Adipocyte (in vitro differentiated cells): ENCODE results near the gene GALNT16.
"Not testable (repeated sequence)": the region's sequence is repeated elsewhere in the genome, so short reads cannot be mapped to it uniquely, and the experiment has no call there.

Source experiments
- DNase-seq: peaks from one replicate; pipeline ENCODE4 v3.0.0-alpha.2; 2015; ENCODE audit warnings: low read depth
- H3K27me3 ChIP-seq: replicated peaks from 2 replicates; pipeline ENCODE4 v1.7.0; 2013; ENCODE audit warnings: mild to moderate bottlenecking, low read length, moderate library complexity; ENCODE audit not compliant: control insufficient read depth, insufficient read depth
- H3K36me3 ChIP-seq: 2 replicates; pipeline ENCODE4 v1.7.0; 2013; ENCODE audit warnings: low read length, mild to moderate bottlenecking, moderate library complexity; ENCODE audit not compliant: control insufficient read depth, insufficient read depth, severe bottlenecking
- H3K4me1 ChIP-seq: 2 replicates; pipeline ENCODE4 v1.7.0; 2013; ENCODE audit warnings: mild to moderate bottlenecking, low read length, moderate library complexity; ENCODE audit not compliant: control insufficient read depth, insufficient read depth
- H3K4me3 ChIP-seq: 2 replicates; pipeline ENCODE4 v1.7.0; 2013; ENCODE audit warnings: mild to moderate bottlenecking, low read length, moderate library complexity
- H3K9ac ChIP-seq: 2 replicates; pipeline ENCODE4 v1.7.0; 2013; ENCODE audit warnings: mild to moderate bottlenecking, low read length, moderate library complexity
- H3K9me3 ChIP-seq: 2 replicates; pipeline ENCODE4 v1.7.0; 2013; ENCODE audit warnings: mild to moderate bottlenecking, low read length, moderate library complexity; ENCODE audit not compliant: control insufficient read depth

Gene GALNT16

DNA sequence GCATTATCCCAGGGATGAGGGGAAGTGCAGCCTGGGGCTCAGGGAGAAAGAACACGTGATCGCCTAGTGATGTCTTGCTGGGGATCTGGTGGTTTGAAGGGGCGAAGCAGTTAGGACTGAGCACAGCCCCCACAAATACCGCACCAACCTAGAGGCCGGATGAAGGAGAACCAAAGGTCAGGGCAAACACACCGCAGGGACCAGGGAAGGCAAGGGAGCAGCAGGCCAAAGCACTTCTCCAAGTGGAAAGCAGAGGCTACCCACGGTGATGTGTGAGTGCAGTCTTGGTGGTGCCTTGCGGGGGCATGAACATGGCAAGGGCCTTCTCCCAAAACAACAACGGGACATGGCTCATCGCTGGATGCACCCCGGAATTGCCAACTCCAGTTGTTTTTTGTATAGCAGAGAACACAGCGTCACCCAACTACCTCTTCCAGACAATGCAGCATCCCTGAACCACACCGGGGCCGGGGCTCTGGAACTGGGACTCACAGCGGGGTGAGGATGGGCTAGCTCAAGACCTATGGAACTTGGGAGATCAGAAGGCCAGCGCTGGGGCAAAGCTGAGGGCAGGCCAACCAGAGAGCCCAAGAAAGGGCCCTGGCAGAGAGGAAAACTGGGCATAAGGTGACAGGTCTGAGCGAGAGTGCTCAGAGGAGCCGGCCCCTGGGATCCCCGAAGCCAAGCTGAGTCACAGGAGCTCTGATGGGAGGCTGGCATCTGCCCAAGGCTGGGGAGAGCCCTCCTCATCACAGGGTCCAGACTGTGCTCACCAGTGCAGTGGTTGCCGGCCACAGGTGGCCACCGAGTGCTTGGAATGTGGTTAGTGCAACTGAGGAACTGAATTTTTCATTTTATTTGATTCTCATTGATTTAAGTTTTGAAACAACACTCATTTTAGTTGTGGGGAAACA is 11.1 kb downstream of the GALNT16 start:
- Histone ChIP-seq H3K9ac (no peak overlapping the region), H3K27me3 (no peaks in the 10 kb centered on the region), H3K9me3 (no peaks in the 10 kb centered on the region), H3K4me3 (no peak overlapping the region), H3K4me1 (peaks cover 18% of the 10 kb centered on the region), H3K36me3 (no peaks in the 10 kb centered on the region)
- DNase-seq, result no peak

GRCh38 chr14:69274321-69274720 is 14.4 kb downstream of the GALNT16 start:
- no peaks in the 10 kb centered on the region for H3K9me3 ChIP-seq
- H3K4me3 ChIP-seq, result no peak overlapping the region
- H3K9ac ChIP-seq, result no peak overlapping the region
- peaks cover 3% of the 10 kb centered on the region for H3K4me1 ChIP-seq
- no peaks in the 10 kb centered on the region for H3K27me3 ChIP-seq
- H3K36me3 ChIP-seq, result no peaks in the 10 kb centered on the region
- no peak for DNase-seq

- H3K4me3 ChIP-seq, result no peak overlapping the region
- no peak overlapping the region for H3K9ac ChIP-seq
- H3K9me3 ChIP-seq, result no peaks in the 10 kb centered on the region
- no peak for DNase-seq
- H3K4me1 ChIP-seq, result peaks cover 3% of the 10 kb centered on the region
- no peaks in the 10 kb centered on the region for H3K27me3 ChIP-seq
- no peaks in the 10 kb centered on the region for H3K36me3 ChIP-seq
Observed at GRCh38 chr14:69275331-69275730, 15.4 kb downstream of the GALNT16 start.

DNA sequence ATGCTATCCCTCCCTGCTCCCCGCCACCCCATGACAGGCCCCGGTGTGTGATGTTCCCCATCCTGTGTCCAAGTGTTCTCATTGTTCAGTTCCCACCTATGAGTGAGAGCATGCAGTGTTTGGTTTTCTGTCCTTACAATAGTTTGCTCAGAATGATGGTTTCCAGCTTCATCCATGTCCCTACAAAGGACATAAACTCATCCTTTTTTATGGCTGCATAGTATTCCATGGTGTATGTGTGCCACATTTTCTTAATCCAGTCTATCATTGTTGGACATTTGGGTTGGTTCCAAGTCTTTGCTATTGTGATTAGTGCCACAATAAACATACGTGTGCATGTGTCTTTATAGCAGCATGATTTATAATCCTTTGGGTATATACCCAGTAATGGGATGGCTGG is 17.4 kb downstream of the GALNT16 start:
- not testable (repeated sequence) for H3K36me3 ChIP-seq, H3K27me3 ChIP-seq, DNase-seq, H3K4me1 ChIP-seq, H3K9me3 ChIP-seq, H3K4me3 ChIP-seq, H3K9ac ChIP-seq

DNA sequence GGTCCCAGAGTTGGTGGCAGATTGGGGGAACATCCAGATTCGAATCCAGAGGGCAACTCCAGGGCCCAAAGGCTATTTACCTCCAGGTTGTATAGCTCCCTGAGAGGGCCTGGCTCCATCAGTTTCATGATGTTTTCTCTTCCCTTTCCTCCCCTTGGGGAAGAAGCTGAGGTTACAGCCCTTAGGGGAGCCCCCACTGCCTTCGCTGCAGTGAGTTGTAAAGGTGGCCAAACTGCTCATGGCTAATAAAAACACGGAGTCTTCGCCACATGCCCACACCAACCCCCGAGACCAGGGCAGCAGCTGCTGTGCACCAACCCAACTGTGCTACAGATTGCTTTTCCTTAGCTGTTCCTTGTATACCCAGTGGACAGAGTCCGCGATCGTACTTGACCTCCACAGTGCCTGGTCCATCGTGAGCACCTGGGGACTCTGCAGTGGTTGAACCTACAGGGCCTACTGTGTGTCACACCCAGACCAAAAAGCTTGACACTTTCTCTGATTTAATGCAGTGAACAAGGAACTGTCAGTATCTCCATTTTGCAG is 20.9 kb downstream of the GALNT16 start:
- no peak overlapping the region for H3K9ac ChIP-seq
- DNase-seq, result no peak
- H3K4me1 ChIP-seq, result no peaks in the 10 kb centered on the region
- no peaks in the 10 kb centered on the region for H3K9me3 ChIP-seq
- H3K27me3 ChIP-seq, result no peaks in the 10 kb centered on the region
- no peak overlapping the region for H3K4me3 ChIP-seq
- no peaks in the 10 kb centered on the region for H3K36me3 ChIP-seq

DNA sequence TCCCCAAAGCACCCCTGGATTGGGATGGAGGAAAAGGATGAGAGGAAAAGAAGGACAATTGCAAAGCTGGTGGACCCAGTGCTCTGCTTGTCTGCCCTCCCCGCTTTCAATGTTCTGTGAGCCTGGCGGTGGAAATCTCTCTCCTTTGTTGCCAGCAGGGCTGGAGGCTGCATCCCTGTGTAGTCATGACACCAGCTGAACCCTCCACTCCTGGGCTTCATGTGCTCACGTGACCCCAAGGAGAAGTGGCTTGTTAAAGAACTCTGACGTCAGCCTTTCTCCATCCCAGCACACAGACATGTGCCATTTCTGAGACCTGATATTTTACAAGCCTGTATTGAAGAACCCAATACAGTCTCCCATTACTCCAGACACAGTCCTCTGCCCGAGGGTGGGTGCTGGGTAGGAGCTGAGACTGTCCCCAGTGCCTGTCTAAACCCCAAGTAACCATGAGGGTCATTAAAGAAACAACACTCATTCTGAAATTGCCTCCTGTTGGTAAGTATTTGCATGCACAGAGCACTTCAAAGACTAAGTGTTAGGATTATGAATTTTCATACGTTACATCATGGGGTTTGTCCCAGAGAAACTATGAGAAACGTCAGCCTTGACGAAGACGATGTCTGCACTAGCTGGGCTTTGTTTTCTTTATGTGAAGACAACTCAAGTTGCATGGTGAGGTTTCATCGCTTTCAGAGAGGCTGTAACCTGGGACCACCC is 21.7 kb downstream of the GALNT16 start:
- Histone ChIP-seq H3K27me3 (no peaks in the 10 kb centered on the region), H3K9ac (no peak overlapping the region), H3K4me1 (no peaks in the 10 kb centered on the region), H3K36me3 (no peaks in the 10 kb centered on the region), H3K9me3 (no peaks in the 10 kb centered on the region), H3K4me3 (no peak overlapping the region)
- no peak for DNase-seq

DNA sequence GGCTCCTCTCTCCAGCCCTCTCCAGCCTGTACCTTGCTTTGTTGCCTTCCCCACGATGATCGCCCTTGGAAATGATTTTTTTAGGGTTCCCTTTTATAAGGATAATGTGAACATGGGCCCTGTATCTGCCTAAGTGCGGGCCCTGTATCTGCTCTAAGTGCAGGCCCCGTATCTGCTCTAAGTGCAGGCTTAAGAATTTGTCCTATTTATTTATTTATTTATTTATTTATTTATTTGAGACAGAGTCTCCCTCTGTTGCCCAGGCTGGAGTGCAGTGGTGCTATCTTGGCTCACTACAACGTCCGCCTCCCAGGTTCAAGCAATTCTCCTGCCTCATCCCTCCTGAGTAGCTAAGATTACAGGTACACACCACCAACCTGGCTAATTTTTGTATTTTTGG is 22.5 kb downstream of the GALNT16 start:
- Histone ChIP-seq H3K9ac (no peak overlapping the region), H3K36me3 (no peaks in the 10 kb centered on the region), H3K27me3 (no peaks in the 10 kb centered on the region), H3K9me3 (no peaks in the 10 kb centered on the region), H3K4me1 (peaks cover 6% of the 10 kb centered on the region), H3K4me3 (no peak overlapping the region)
- DNase-seq, result no peak

GRCh38 chr14:69284170-69284569 is 24.2 kb downstream of the GALNT16 start:
- no peaks in the 10 kb centered on the region for H3K9me3 ChIP-seq
- DNase-seq, result no peak

DNA sequence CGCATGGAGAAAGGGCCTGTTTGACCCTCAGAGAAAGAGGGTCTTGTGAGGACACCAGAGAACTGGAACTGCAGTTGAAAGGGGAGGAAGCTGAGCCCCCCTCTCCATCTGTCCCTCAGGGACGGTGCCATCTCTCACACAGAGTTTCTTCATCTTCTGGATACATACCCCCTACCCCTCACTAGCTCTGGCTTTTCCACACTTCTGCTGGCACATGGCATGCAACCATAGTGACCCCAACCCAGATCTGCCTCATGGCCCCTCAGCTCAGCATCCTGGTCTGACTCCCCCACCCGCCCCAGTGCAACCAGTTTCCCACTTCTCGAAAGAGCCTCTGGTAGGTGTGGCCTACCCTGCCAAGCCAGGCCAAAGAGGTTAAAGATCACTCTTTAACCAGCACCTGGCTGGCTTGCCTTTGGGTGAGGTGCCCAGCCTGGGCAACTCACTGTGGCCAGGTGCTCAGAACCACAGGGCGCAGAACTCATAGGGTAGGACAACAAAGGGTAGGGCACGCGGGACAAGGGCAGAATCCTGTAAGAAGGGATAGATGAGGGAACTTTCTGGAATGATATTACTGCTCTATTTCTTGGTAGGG is 25.8 kb downstream of the GALNT16 start:
- Histone ChIP-seq H3K36me3 (no peaks in the 10 kb centered on the region), H3K4me3 (no peak overlapping the region), H3K4me1 (peaks cover 17% of the 10 kb centered on the region), H3K27me3 (no peaks in the 10 kb centered on the region), H3K9me3 (no peaks in the 10 kb centered on the region), H3K9ac (no peak overlapping the region)
- no peak for DNase-seq

More at GRCh38 chr14:69284170-69284569, 24.2 kb downstream of the GALNT16 start:
- Histone ChIP-seq H3K4me1 (peaks cover 17% of the 10 kb centered on the region), H3K36me3 (no peaks in the 10 kb centered on the region), H3K9ac (no peak overlapping the region), H3K27me3 (no peaks in the 10 kb centered on the region), H3K4me3 (no peak overlapping the region)

- H3K4me1 ChIP-seq, result peaks cover 22% of the 10 kb centered on the region
- no peaks in the 10 kb centered on the region for H3K27me3 ChIP-seq
- no peak for DNase-seq
- H3K9ac ChIP-seq, result no peak overlapping the region
- H3K4me3 ChIP-seq, result no peak overlapping the region
- H3K9me3 ChIP-seq, result no peaks in the 10 kb centered on the region
- no peaks in the 10 kb centered on the region for H3K36me3 ChIP-seq
Observed at GRCh38 chr14:69287098-69288010, 27.4 kb downstream of the GALNT16 start.
